Gastroesophageal sphincter (tissue), 4 donors: Measurements from ENCODE around the gene KIF20A. TPM values are rescaled to one million over a fixed set of nuclear protein-coding genes. Genes with fewer than 3 reads are reported as not detected.
A peak's percentile ranks its signal among the peaks of the same experiment; 100 is the strongest.

Experiments
- ATAC-seq: fragments of 150-250 bp; one replicate; pipeline ENCODE4 v1.9.1; 2016; ENCODE audit warnings: mild to moderate bottlenecking, moderate library complexity
- H3K27ac ChIP-seq, 4 donors: fragments of 200-600 bp; sonication (generic) in 3 of 4; 1 replicate in 3 of 4; 2 replicates in 1 of 4; pipeline ENCODE4 v1.5.1; 2016 to 2019
- H3K27me3 ChIP-seq: fragments of 200-600 bp; sonication (generic); one replicate; pipeline ENCODE4 v1.5.1; 2019
- H3K36me3 ChIP-seq, 2 donors: fragments of 200-600 bp; sonication (generic); one replicate each; pipeline ENCODE4 v1.5.1; 2019; ENCODE audit warnings: control low read depth in 1 of 2
- H3K4me1 ChIP-seq, 3 donors: fragments of 200-600 bp; sonication (generic); 1 replicate in 2 of 3; 2 replicates in 1 of 3; pipeline ENCODE4 v1.5.1; 2016 to 2019; ENCODE audit warnings: control low read depth in 2 of 3
- H3K4me3 ChIP-seq, 2 donors: fragments of 200-600 bp; sonication (generic); one replicate each; pipeline ENCODE4 v1.5.1; 2019; ENCODE audit warnings: mild to moderate bottlenecking in 1 of 2, moderate library complexity in 1 of 2
- H3K9me3 ChIP-seq, 3 donors: fragments of 200-600 bp; sonication (generic); one replicate each; pipeline ENCODE4 v1.5.1; 2017 to 2019; ENCODE audit warnings: control low read depth in 2 of 3
- EP300 ChIP-seq: sonication (generic); formaldehyde crosslinking; IDR thresholded peaks from one replicate; pipeline ENCODE4 v1.6.1; 2017; ENCODE audit warnings: antibody characterized with exemption, mild to moderate bottlenecking
- POLR2A ChIP-seq, 2 donors: fragments of 450-650 bp; IDR thresholded peaks; one replicate each; pipeline ENCODE4 v1.6.1; 2017; ENCODE audit warnings: antibody characterized with exemption in 2 of 2, mild to moderate bottlenecking in 2 of 2, moderate library complexity in 1 of 2
- POLR2AphosphoS5 ChIP-seq: sonication (generic); formaldehyde crosslinking; IDR thresholded peaks from one replicate; pipeline ENCODE4 v1.6.1; 2017; ENCODE audit warnings: antibody characterized with exemption
- WGBS, 2 donors: methylation state at CpG; one replicate each; pipeline ENCODE4 v1.1.5; 2018; ENCODE audit warnings: low coverage in 1 of 2; 5-methylcytosine and 5-hydroxymethylcytosine counted together
- total RNA-seq, 4 donors: library from RNA; depleted of rRNA; stranded (reverse); fragments of >200 nt; gene quantifications; one replicate each; pipeline ENCODE4 v1.1.0, GENCODE V29; 2016
- TF ChIP-seq, protein P1 (sequence below), 4 experiments: fragments of 200-600 bp in 2 of 4; fragments of 450-650 bp in 2 of 4; sonication (generic) in 1 of 4; IDR thresholded peaks; one replicate each; pipeline ENCODE4 v1.5.1; 2017 to 2019; ENCODE audit warnings: antibody characterized with exemption in 4 of 4, mild to moderate bottlenecking in 2 of 4, moderate library complexity in 2 of 4

The KIF20A gene
- total RNA-seq, 4 donors from 2014 or later = 0.12 to 2.0 TPM; not detected in 2

DNA sequence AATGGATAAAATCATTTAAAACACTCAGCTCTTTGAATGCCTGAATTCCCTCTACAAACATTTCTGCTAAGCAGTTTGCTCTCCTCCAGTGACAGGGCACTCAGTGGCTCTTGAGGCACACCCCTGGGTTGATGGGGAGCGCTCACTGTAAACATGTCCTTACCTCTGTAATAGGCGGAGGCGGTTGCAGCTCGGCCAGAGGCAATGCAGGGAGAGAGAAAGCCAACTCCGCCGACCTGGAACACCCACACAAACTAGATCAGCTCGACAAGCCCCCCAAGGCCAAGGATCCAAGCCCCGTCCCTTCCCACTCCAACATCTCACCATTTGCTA, 33.9 kb downstream of the KIF20A start:
- H3K27me3 ChIP-seq = no peaks in the 10 kb centered on the region
- no peaks in the 10 kb centered on the region for H3K9me3 ChIP-seq
- peak overlapping the region; percentile 32 to 86 (median 83) for H3K27ac ChIP-seq
- peak; percentile 35 for ATAC-seq
- peaks cover 0 to 25% of the 10 kb centered on the region in 2 donors for H3K36me3 ChIP-seq
- H3K4me1 ChIP-seq = peaks cover 0 to 44% (median 12%) of the 10 kb centered on the region in 3 donors
- WGBS, 2 donors = 0% methylated on average over 1 of the region's 8 CpGs; no CpG with 5 or more reads in 1 of the 2 donors
- TF ChIP-seq, protein P1, sequence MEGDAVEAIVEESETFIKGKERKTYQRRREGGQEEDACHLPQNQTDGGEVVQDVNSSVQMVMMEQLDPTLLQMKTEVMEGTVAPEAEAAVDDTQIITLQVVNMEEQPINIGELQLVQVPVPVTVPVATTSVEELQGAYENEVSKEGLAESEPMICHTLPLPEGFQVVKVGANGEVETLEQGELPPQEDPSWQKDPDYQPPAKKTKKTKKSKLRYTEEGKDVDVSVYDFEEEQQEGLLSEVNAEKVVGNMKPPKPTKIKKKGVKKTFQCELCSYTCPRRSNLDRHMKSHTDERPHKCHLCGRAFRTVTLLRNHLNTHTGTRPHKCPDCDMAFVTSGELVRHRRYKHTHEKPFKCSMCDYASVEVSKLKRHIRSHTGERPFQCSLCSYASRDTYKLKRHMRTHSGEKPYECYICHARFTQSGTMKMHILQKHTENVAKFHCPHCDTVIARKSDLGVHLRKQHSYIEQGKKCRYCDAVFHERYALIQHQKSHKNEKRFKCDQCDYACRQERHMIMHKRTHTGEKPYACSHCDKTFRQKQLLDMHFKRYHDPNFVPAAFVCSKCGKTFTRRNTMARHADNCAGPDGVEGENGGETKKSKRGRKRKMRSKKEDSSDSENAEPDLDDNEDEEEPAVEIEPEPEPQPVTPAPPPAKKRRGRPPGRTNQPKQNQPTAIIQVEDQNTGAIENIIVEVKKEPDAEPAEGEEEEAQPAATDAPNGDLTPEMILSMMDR (IDR thresholded peaks at IDR 0.05) = no peak
- TF ChIP-seq POLR2AphosphoS5 = no peak
- TF ChIP-seq POLR2A (IDR thresholded peaks at IDR 0.05) = no peak
- TF ChIP-seq EP300 = no peak
- peak overlapping the region; percentile 96 to 97 for H3K4me3 ChIP-seq

DNA sequence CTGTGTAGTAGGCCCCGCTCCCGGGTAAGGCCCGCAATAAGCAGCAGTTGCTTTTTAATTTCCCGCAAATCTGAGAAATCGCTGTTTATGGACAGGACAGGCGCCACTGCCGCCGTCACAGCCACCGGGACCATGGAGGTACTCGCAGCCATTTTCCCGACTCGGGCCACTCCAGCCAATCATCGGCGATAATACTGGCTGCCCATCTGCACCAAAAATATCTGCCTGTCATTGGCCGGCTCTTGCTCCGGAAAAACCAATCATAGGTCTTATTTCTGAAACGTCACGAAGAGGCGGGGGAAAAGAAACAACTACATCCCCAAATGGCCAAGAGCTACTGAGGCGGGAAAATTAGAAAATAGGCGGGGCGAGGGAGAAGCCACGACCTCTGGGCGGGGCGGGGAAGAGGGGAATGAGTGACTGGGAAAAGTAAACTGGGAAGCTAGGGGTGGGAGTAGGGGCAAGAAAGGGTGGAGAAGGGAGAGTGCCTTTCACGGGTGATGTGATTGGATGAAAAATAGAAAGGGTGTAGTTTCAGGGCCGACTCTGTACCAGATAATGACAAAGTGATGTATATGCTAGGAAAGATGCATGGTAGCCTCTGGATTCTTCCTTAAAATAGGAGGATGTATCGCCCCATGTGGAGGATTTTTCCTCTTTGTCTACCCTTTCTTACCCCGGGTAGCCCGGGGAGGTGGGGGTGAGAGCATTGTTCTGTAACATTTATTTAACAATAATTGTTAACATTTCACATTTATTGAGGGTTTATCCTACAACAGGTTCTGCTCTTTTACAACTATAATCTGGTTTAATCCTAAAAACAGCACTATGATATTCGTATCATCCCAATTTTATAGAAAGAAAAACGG, 34.5 kb downstream of the KIF20A start, which contains the start of gene CDC23:
CDC23 (minus strand) TSS at position 163 of the 869 bp plus-strand sequence; CDS start at position 152, 11 bp downstream.
- H3K4me3 ChIP-seq = peak within 1 kb of the TSS; percentile 96 to 97
- TF ChIP-seq POLR2A (IDR thresholded peaks at IDR 0.05) (peak in 1 of 2 donors; percentile 17), POLR2AphosphoS5 (peak; percentile 56)
- TF ChIP-seq, protein P1 (IDR thresholded peaks at IDR 0.05) = no peak
- no peaks in the 10 kb centered on the region for H3K27me3 ChIP-seq
- H3K4me1 ChIP-seq = peaks cover 0 to 41% (median 12%) of the 10 kb centered on the region in 3 donors
- H3K36me3 ChIP-seq = peaks cover 0 to 20% of the 10 kb centered on the region in 2 donors
- peak within 1 kb of the TSS; percentile 32 to 86 (median 83) for H3K27ac ChIP-seq
- WGBS, 2 donors = 0% methylated on average over 9 to 29 of the region's 32 CpGs
- peak; percentile 99 for ATAC-seq
- no peaks in the 10 kb centered on the region for H3K9me3 ChIP-seq

DNA sequence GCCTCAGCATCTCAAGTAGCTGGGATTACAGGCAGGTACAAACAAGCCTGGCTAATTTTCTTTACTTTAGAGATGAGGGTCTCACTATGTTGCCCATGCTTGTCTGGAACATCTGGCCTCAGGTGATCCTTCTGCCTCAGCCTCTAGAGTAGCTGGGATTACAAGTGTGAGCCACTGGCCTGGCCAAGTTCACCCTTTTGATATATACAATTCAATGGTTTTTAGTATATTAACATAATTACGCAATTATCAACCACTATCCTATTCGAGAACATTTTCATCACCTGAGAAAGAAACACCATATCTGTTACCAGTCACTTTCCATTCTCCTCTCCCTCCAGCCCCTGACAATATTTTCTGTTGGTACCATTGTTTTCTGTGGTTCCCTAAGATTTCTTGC, 37.9 kb downstream of the KIF20A start:
- no peak for ATAC-seq
- peaks cover 0 to 17% (median 8%) of the 10 kb centered on the region in 3 donors for H3K4me1 ChIP-seq
- no peaks in the 10 kb centered on the region for H3K36me3 ChIP-seq
- no peaks in the 10 kb centered on the region for H3K9me3 ChIP-seq
- H3K4me3 ChIP-seq = no peak overlapping the region
- H3K27ac ChIP-seq = no peak overlapping the region
- 80 to 85% methylated on average over 1 to 2 of the region's 2 CpGs for WGBS, 2 donors
- H3K27me3 ChIP-seq = no peaks in the 10 kb centered on the region
- TF ChIP-seq, protein P1 (IDR thresholded peaks at IDR 0.05) = no peak
- TF ChIP-seq POLR2AphosphoS5 = no peak

DNA sequence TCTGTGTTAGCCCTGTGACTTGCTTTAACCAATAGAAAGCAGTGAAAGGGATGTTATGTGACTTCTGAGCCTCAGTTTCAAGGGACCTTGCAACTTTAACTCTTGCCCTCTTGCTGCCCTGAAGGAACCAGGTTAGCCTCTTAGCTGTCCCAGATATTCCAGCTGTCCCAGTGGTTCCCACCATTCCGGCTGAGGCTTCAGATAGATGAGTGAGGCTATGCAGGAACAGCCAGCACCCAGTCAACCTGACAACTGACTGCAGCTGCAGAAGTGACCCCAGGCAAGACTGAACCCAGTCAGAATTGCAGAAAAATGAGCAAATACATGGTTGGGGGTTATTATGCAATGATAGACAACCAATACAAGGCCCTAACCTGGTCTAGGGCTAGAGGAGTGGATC, 44.6 kb downstream of the KIF20A start:
- no peak for TF ChIP-seq EP300
- TF ChIP-seq POLR2A (IDR thresholded peaks at IDR 0.05) = no peak
- TF ChIP-seq POLR2AphosphoS5 = no peak
- TF ChIP-seq, protein P1 (IDR thresholded peaks at IDR 0.05) = no peak
- Histone ChIP-seq H3K9me3 (peaks cover 0 to 13% (median 0%) of the 10 kb centered on the region in 3 donors), H3K27me3 (no peaks in the 10 kb centered on the region), H3K36me3 (no peaks in the 10 kb centered on the region), H3K27ac (no peak overlapping the region), H3K4me3 (no peak overlapping the region), H3K4me1 (no peaks in the 10 kb centered on the region)
- WGBS, 2 donors = no CpG with 5 or more reads among the region's 1 CpG
- no peak for ATAC-seq

DNA sequence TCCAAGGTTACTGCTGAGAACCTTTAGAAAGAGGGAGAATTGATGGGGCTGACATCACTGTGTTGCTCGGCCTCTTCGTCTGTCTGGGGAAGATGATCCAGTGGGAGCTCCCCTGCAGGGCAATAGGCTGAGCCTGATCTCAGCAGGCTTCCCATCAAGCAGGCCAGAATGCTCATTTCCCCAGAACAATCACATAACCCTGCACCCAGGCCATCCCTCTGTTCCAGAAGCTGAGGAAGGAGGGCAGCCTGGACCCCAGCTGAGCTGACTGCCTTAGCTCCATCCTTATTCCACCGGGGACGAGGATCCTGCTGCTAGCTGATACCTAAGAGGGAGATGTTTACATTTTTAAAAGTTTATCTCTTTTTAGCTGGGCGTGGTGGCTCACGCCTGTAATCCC, 45.8 kb downstream of the KIF20A start:
- Histone ChIP-seq H3K9me3 (peaks cover 0 to 13% (median 0%) of the 10 kb centered on the region in 3 donors), H3K27ac (no peak overlapping the region), H3K4me1 (no peaks in the 10 kb centered on the region), H3K27me3 (no peaks in the 10 kb centered on the region), H3K36me3 (no peaks in the 10 kb centered on the region), H3K4me3 (no peak overlapping the region)
- no peak for ATAC-seq
- TF ChIP-seq EP300 = no peak
- TF ChIP-seq, protein P1 (IDR thresholded peaks at IDR 0.05) = no peak
- no peak for TF ChIP-seq POLR2A (IDR thresholded peaks at IDR 0.05)
- TF ChIP-seq POLR2AphosphoS5 = no peak
- WGBS, 2 donors = 89 to 100% methylated on average over 1 to 4 of the region's 6 CpGs
